HG03196 (cell line): ENCODE data around the gene CAPN11.
A peak's percentile ranks its signal among the peaks of the same experiment; 100 is the strongest.

Source experiments
- ATAC-seq: cut with Tn5 transposase; IDR thresholded peaks from one replicate; pipeline ENCODE4 v1.9.1; 2021; ENCODE audit not compliant: unreplicated experiment

The CAPN11 gene

GRCh38 chr6:44158770-44159228, at the start of gene CAPN11:
Gene CAPN11 (plus strand): TSS chr6:44158820. CDS start chr6:44158849, 29 bp downstream.
- no peak for ATAC-seq

GRCh38 chr6:44109212-44109611, 49.4 kb upstream of the CAPN11 start:
- ATAC-seq, result no peak

- ATAC-seq, result no peak
These were observed 48.5 kb upstream of the CAPN11 start for GRCh38 chr6:44110005-44110676.

GRCh38 chr6:44110966-44111365, 47.7 kb upstream of the CAPN11 start:
- ATAC-seq, result no peak

GRCh38 chr6:44111434-44112417, 46.9 kb upstream of the CAPN11 start:
- no peak for ATAC-seq

- no peak for ATAC-seq
These were observed 45.2 kb upstream of the CAPN11 start for GRCh38 chr6:44113414-44113813.

GRCh38 chr6:44115866-44116265, 42.8 kb upstream of the CAPN11 start:
- no peak for ATAC-seq

- ATAC-seq, result no peak
These were observed 41.8 kb upstream of the CAPN11 start for GRCh38 chr6:44116641-44117382.

- ATAC-seq, result no peak
These were observed 41.1 kb upstream of the CAPN11 start for GRCh38 chr6:44117397-44118128.

- ATAC-seq, result no peak
These were observed 38.8 kb upstream of the CAPN11 start for GRCh38 chr6:44119704-44120262.

- ATAC-seq, result no peak
These were observed 37.8 kb upstream of the CAPN11 start for GRCh38 chr6:44120692-44121443.

GRCh38 chr6:44122801-44123200, 35.8 kb upstream of the CAPN11 start:
- no peak for ATAC-seq

GRCh38 chr6:44123544-44123943, 35.1 kb upstream of the CAPN11 start:
- no peak for ATAC-seq

- peak; percentile 39 for ATAC-seq
These were observed 32.1 kb upstream of the CAPN11 start for GRCh38 chr6:44126320-44127149.

- ATAC-seq, result peak; percentile 60
These were observed 31.2 kb upstream of the CAPN11 start, which contains the start of the genes MRPL14 and TMEM63B for GRCh38 chr6:44127186-44128019. Gene MRPL14 (minus strand): TSS chr6:44127452. CDS start chr6:44116611, 10,841 bp downstream. Gene TMEM63B (plus strand): TSS chr6:44127554. CDS start chr6:44134585, 7,031 bp downstream.

GRCh38 chr6:44128020-44128917, 30.4 kb upstream of the CAPN11 start:
- ATAC-seq, result peak; percentile 5
